ENCODE measurements around the gene ZBTB8B. TPM values are rescaled to one million over a fixed set of nuclear protein-coding genes. Genes with fewer than 3 reads are reported as not detected.
"Not testable (repeated sequence)": the region's sequence is repeated elsewhere in the genome, so short reads cannot be mapped to it uniquely, and the experiment has no call there.

ZBTB8B gene
- total RNA-seq, 1 experiment from 2014 or later: 0.17 TPM

GRCh38 chr1:32470431-32470830, 5.6 kb downstream of the ZBTB8B start:
- DNase-seq (ENCODE audit: low read depth): no peak

DNA sequence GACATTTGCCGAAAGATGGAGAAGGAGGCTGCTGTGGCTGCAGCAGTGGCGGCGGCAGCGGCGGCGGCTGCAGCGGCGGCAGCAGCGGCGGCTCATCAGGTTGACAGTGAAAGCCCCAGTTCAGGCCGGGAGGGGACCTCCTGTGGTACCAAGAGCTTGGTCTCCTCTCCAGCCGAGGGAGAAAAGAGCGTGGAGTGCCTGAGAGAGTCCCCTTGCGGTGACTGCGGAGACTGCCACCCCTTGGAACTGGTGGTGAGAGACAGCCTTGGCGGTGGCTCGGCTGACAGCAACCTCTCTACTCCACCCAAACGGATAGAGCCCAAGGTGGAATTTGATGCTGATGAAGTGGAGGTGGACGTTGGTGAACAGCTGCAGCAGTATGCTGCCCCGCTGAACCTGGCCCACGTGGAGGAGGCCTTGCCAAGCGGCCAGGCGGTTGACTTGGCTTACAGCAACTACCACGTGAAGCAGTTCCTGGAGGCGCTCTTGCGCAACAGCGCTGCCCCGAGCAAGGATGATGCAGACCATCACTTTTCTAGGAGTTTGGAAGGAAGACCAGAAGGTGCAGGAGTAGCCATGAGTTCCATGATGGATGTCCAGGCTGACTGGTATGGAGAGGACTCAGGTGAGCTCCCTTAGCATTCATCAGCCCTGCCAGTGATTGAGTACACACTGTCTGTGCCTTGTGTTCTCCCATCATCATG, 6.3 kb downstream of the ZBTB8B start:
- no peak for DNase-seq (ENCODE audit: low read depth)

- DNase-seq (ENCODE audit: low read depth): no peak
Measured at GRCh38 chr1:32471695-32472362, 7.0 kb downstream of the ZBTB8B start.

DNA sequence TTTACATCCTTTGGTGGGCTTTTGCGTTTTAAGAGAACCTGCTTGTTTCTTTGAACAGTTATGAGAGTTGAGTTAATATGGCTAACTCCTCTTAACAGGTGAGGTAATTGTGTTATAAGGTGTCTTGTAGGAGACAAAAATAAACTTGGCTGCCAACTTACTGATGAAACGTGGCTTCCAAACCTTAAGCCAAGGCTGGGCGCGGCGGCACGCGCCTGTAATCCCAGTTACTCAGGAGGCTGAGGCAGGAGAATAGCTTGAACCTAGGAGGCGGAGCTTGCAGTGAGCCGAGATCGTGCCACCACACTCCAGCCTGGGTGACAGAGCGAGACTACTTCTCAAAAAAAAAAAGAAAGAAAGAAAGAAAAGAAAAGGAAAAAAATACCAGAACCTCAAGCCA, 8.1 kb downstream of the ZBTB8B start:
- not testable (repeated sequence) for DNase-seq (ENCODE audit: low read depth)

- DNase-seq (ENCODE audit: low read depth): no peak
Measured at GRCh38 chr1:32474954-32475353, 10.1 kb downstream of the ZBTB8B start.

DNA sequence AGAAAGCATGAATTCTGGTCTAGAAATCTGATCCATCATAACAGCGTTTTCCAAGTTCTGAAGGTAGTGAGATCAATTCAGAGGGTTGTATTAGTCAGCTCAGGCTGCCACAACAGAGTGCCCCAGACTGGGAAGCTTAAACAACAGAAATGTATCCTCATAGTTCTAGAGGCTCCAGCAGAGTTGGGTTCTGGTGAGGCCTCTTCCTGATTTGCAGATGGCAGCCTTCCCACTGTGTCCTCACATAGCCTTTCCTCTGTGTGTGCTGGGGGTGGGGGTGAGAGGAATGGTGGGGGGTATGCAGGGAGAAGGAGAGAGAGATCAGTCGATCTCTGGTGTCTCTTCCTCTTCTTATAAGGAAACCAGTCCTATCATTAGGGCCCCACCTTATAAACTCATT, 15.1 kb downstream of the ZBTB8B start:
- DNase-seq (ENCODE audit: low read depth): no peak

- no peak for DNase-seq (ENCODE audit: low read depth)
Measured at GRCh38 chr1:32480761-32481160, 15.9 kb downstream of the ZBTB8B start.

GRCh38 chr1:32481788-32482187, 16.9 kb downstream of the ZBTB8B start:
- not testable (repeated sequence) for DNase-seq (ENCODE audit: low read depth)

- peak; percentile 35 for DNase-seq (ENCODE audit: low read depth)
Measured at GRCh38 chr1:32485554-32486255, 20.8 kb downstream of the ZBTB8B start.

GRCh38 chr1:32486463-32487113, 21.7 kb downstream of the ZBTB8B start:
- no peak for DNase-seq (ENCODE audit: low read depth)

DNA sequence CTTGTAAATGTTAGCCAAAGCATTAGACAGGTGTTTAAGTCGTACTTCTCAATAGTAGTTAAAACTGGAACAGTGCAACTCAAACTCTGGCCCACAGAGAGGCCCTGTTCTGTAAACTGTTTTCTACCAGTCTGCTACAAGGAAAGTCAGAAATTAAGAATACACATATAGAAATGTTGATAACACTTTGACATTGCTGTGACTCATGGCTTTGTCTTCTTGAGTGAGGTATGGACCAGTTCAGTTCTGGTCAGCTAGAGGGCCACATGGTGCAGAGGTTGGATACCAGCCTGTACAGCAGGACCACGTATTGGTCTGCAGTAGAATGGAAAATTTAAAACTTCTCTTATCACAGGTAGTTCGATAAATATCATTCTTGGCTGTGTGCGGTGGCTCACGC, 22.3 kb downstream of the ZBTB8B start:
- no peak for DNase-seq (ENCODE audit: low read depth)

GRCh38 chr1:32489774-32490454, 25.0 kb downstream of the ZBTB8B start:
- no peak for DNase-seq (ENCODE audit: low read depth)

- DNase-seq (ENCODE audit: low read depth): no peak
Measured at GRCh38 chr1:32491386-32491785, 26.5 kb downstream of the ZBTB8B start.

DNA sequence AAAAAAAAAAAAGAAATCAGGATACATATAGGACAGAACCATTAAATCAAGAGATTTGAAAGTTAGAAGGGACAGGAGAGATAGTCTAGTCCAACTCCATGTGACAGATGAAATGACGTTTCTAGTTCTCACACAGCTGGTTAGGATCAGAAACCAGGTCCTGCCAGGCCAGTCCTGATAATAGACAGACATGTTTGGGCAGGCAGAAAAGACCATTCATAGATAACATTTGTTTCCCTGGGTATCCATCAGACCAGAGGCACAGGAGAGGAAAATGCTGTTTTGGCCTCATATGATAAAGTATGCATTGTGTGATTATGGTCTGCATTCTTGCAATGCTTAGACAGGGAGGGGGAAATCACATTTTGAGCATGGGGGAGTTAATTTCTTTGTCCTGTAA, 29.3 kb downstream of the ZBTB8B start:
- DNase-seq (ENCODE audit: low read depth): no peak

- no peak for DNase-seq (ENCODE audit: low read depth)
Measured at GRCh38 chr1:32494711-32495337, 30.0 kb downstream of the ZBTB8B start.

DNA sequence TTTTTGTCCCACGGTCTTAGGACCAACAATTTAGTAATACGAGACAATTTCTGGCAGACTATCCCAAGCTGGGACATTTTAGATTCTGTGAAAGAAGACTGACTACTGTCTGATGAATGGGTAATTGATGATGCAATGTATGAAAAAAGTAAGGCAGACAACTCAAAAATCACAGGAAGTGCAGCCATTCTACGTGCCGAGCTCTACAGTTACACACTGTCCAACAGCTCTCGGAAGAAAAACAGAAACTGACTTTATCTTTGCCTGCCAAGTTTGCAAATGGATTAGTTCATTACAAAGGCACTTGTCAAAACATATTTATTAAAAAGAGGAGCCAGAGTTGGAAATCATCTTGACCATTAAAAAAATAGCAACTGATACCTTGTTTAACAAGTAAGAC, 31.3 kb downstream of the ZBTB8B start:
- DNase-seq (ENCODE audit: low read depth): peak; percentile 33

GRCh38 chr1:32498751-32499150, 33.9 kb downstream of the ZBTB8B start:
- no peak for DNase-seq (ENCODE audit: low read depth)

- DNase-seq (ENCODE audit: low read depth): peak; percentile 83
Measured at GRCh38 chr1:32500387-32501209, 35.7 kb downstream of the ZBTB8B start.

GRCh38 chr1:32501865-32502264, 37.0 kb downstream of the ZBTB8B start:
- no peak for DNase-seq (ENCODE audit: low read depth)

DNA sequence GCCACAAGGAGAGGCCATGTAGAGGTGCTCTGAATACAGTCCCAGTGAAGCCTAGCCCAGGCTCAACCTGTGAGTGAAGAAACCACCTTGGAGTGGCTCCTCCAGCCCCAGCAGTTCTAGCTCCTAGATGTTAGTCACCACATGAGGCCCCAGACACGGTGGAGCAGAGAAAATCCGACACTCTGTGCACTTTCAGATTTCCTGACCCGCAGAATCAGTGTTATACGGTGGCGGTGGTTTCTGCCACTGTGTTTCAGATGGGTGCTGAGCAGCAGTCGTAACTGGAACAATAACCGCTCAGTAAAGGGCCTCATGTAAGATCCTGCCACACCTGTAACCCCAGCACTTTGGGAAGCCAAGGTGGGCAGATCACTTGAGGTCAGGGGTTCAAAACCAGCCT, 38.3 kb downstream of the ZBTB8B start:
- DNase-seq (ENCODE audit: low read depth): no peak
